Measurements from ENCODE around the gene ZNF268. TPM values are rescaled to one million over a fixed set of nuclear protein-coding genes. Genes with fewer than 3 reads are reported as not detected.

ZNF268 gene
- total RNA-seq, 1 experiment from 2014 or later, result 12.2 TPM

GRCh38 chr12:133234971-133235370, 53.7 kb downstream of the ZNF268 start:
- Histone ChIP-seq H3K36me3 (ENCODE audit: control insufficient read depth in 1 of 2, insufficient read depth in 2 of 2, low read length in 2 of 2) (no peaks in the 10 kb centered on the region), H3K9me2 (ENCODE audit: insufficient read depth) (no peaks in the 10 kb centered on the region), H3K27me3 (ENCODE audit: insufficient read depth, low read length) (no peaks in the 10 kb centered on the region), H3K4me1 (ENCODE audit: control insufficient read depth in 1 of 2, insufficient read depth in 2 of 2, low read length in 2 of 2) (no peaks in the 10 kb centered on the region), H3K9ac (ENCODE audit: low read length) (no peak overlapping the region), H3K9me3 (ENCODE audit: control insufficient read depth in 1 of 2, insufficient read depth in 1 of 2, low read depth in 1 of 2, low read length in 2 of 2) (peaks cover 8 to 9% of the 10 kb centered on the region in 2 experiments; a peak in 2 of 4 replicates), H3K27ac (ENCODE audit: low read depth, low read length) (no peak overlapping the region), H3K4me2 (ENCODE audit: low read length) (no peak overlapping the region), H4K20me1 (ENCODE audit: insufficient read depth) (no peaks in the 10 kb centered on the region), H2AFZ (ENCODE audit: low read depth, low read length, poor library complexity, severe bottlenecking) (no peak overlapping the region), H3K4me3 (replicated peaks in 1 of 2; ENCODE audit: low read depth in 1 of 2, low read length in 2 of 2) (no peak overlapping the region), H3K79me2 (ENCODE audit: insufficient read depth, low read length) (no peaks in the 10 kb centered on the region)
- ATAC-seq (no peak), DNase-seq (ENCODE audit: low read depth, low spot score) (no peak)
- intact Hi-C loops (cut with micrococcal nuclease), result no loop called here
- TF ChIP-seq CEBPB (IDR thresholded peaks at IDR 0.05; ENCODE audit: low read depth) (no peak), SRF (IDR thresholded peaks at IDR 0.05; ENCODE audit: low read depth) (no peak), CBX3 (IDR thresholded peaks at IDR 0.05; ENCODE audit: low read depth) (no peak), SIN3A (IDR thresholded peaks at IDR 0.05; ENCODE audit: low read depth) (no peak), EZH2 (IDR thresholded peaks at IDR 0.05) (no peak), POLR2AphosphoS5 (IDR thresholded peaks at IDR 0.05; ENCODE audit: low read depth, low read length) (no peak), ELF1 (IDR thresholded peaks at IDR 0.05; ENCODE audit: borderline replicate concordance, low read depth) (no peak)
- TF ChIP-seq, protein P1, sequence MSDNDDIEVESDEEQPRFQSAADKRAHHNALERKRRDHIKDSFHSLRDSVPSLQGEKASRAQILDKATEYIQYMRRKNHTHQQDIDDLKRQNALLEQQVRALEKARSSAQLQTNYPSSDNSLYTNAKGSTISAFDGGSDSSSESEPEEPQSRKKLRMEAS (IDR thresholded peaks at IDR 0.05), result no peak
- POLR2A ChIA-PET, result no interaction called here
- RAD21 ChIA-PET (ENCODE audit: low non-redundant PET in 1 of 2, low total read pairs in 2 of 2, uncharacterized antibody in 2 of 2, unreplicated experiment in 2 of 2), result no interaction called here
- BruUV-seq (replicated peaks), result no TSS peak
- CTCF ChIA-PET, result no interaction called here

DNA sequence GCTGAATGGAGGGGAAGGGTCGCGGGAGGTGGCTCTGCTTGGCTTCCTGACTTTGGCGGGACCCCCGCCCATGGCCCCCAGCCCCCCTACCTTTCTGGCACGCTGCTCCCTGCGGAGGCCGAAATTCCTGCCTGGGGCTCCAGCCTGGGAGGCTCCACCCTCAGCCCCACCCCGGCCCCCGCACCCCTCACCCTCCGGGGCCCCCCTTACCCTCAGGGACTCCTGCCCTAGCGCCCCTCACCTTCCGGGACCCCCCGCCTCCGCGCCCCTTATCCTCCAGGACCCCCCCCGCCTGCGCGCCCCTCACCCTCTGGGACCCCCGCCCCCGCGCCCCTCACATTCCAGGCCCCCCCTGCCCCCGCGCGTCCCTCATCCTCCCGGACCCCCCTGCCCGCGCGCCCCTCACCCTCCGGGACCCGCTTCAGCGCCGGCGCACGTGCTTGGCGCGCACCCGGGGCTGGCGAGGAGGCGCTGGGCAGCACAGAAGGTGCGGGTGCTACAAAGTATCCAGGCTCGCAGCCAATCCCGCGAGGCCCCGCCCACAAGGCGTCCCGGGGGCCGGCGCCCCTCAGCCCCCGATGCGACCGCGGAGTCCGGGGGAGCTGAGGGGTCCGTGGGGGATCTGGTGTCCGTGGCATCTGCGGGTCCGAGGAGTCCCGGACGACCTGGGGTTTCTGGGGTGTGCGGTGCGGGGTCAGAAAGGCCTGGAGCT, 54.3 kb downstream of the ZNF268 start, which contains the start of gene ANHX:
ANHX (minus strand) TSS at position 477 of the 712 bp plus-strand sequence. CDS start 1,521 bp downstream, outside the sequence.
- H4K20me1 ChIP-seq (ENCODE audit: insufficient read depth), result no peaks in the 10 kb centered on the region
- ChIA-PET RAD21 (ENCODE audit: low non-redundant PET in 1 of 2, low total read pairs in 2 of 2, uncharacterized antibody in 2 of 2, unreplicated experiment in 2 of 2) (no interaction called here), POLR2A (no interaction called here), CTCF (no interaction called here)
- no peak within 1 kb of the TSS for H3K4me3 ChIP-seq (replicated peaks in 1 of 2; ENCODE audit: low read depth in 1 of 2, low read length in 2 of 2)
- DNase-seq (ENCODE audit: low read depth, low spot score) (no peak), ATAC-seq (no peak)
- H2AFZ ChIP-seq (ENCODE audit: low read depth, low read length, poor library complexity, severe bottlenecking), result no peak within 1 kb of the TSS
- no peaks in the 10 kb centered on the region for H3K79me2 ChIP-seq (ENCODE audit: insufficient read depth, low read length)
- H3K4me1 ChIP-seq (ENCODE audit: control insufficient read depth in 1 of 2, insufficient read depth in 2 of 2, low read length in 2 of 2), result no peaks in the 10 kb centered on the region
- H3K36me3 ChIP-seq (ENCODE audit: control insufficient read depth in 1 of 2, insufficient read depth in 2 of 2, low read length in 2 of 2), result no peaks in the 10 kb centered on the region
- intact Hi-C loops (cut with micrococcal nuclease), result no loop called here
- no peaks in the 10 kb centered on the region for H3K27me3 ChIP-seq (ENCODE audit: insufficient read depth, low read length)
- no peak within 1 kb of the TSS for H3K4me2 ChIP-seq (ENCODE audit: low read length)
- no peak within 1 kb of the TSS for H3K27ac ChIP-seq (ENCODE audit: low read depth, low read length)
- peaks cover 8 to 9% of the 10 kb centered on the region in 2 experiments; a peak in 2 of 4 replicates for H3K9me3 ChIP-seq (ENCODE audit: control insufficient read depth in 1 of 2, insufficient read depth in 1 of 2, low read depth in 1 of 2, low read length in 2 of 2)
- no peak within 1 kb of the TSS for H3K9ac ChIP-seq (ENCODE audit: low read length)
- BruUV-seq (replicated peaks), result no TSS peak
- H3K9me2 ChIP-seq (ENCODE audit: insufficient read depth), result no peaks in the 10 kb centered on the region
- TF ChIP-seq ZBTB33 (IDR thresholded peaks at IDR 0.05; ENCODE audit: extremely low read depth, insufficient replicate concordance, low read length), result no peak
- no peak for TF ChIP-seq SP1 (IDR thresholded peaks at IDR 0.05; ENCODE audit: low read depth)
- no peak for TF ChIP-seq EZH2 (IDR thresholded peaks at IDR 0.05)
- TF ChIP-seq CEBPB (IDR thresholded peaks at IDR 0.05; ENCODE audit: low read depth), result no peak
- no peak for TF ChIP-seq JUND (IDR thresholded peaks at IDR 0.05)
- no peak for TF ChIP-seq ZNF274 (IDR thresholded peaks at IDR 0.05; ENCODE audit: low read depth, low read length)
- TF ChIP-seq CTCF (IDR thresholded peaks at IDR 0.05 in 2 of 3, conservative IDR thresholded peaks at IDR 0.05 in 1 of 3; ENCODE audit: borderline replicate concordance in 1 of 3, insufficient read depth in 1 of 3, low read depth in 2 of 3, low read length in 2 of 3), result no peak
- no peak for TF ChIP-seq ATF3 (IDR thresholded peaks at IDR 0.05)
- no peak for TF ChIP-seq YY1 (IDR thresholded peaks at IDR 0.05; ENCODE audit: extremely low read depth, insufficient replicate concordance, low read depth, low read length)
- TF ChIP-seq CBX3 (IDR thresholded peaks at IDR 0.05; ENCODE audit: low read depth), result no peak
- TF ChIP-seq ZFX (IDR thresholded peaks at IDR 0.05), result no peak
- TF ChIP-seq EZH2phosphoT487 (IDR thresholded peaks at IDR 0.05; ENCODE audit: borderline replicate concordance), result no peak

Measured in HCT116 (cell line).